ENCODE data around the gene RPS15A. TPM values are rescaled to one million over a fixed set of nuclear protein-coding genes. Genes with fewer than 3 reads are reported as not detected.
"Not testable (repeated sequence)": the region's sequence is repeated elsewhere in the genome, so short reads cannot be mapped to it uniquely, and the experiment has no call there.

The RPS15A gene
- total RNA-seq, 1 donor from 2014 or later = 1,857 TPM

DNA sequence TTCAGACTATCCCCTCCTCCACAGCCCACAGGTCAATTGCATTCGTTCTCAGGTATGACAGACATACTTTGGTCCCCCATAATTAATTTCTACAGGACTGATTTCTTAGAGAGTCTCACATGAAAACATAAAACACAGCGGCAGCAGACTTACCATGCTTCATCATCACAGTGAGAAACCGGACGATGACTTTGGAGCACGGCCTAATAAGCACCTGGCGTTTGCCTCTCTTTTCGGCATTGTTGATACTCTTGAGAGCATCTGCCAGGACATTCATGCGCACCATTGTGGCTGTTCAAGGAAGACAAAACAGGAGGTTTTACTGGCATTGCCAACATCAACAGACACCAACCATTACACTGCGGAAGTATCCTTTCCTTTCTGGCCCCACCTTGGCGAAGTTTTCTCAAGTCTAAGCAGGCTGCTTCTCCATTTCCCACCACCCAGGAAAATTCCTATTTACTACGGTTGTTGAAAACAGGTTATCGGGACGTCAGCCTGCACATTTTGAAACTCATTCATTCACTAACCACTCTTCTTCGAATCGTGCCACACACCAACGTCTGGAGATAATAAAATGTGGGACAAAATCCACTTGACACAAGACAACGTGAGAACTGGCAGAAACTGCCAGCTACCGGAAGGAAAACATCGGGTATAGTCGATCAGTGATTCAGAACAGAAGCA, 1.2 kb downstream of the RPS15A start:
- H3K4me1 Mint-ChIP-seq (ENCODE audit: low read depth) = peaks cover 71% of the 10 kb centered on the region
- no peak for DNase-seq (ENCODE audit: low spot score)
- peaks cover 80% of the 10 kb centered on the region for H3K36me3 Mint-ChIP-seq (ENCODE audit: low read depth)
- peak overlapping the region; percentile 85 for H3K27ac Mint-ChIP-seq
- H3K27me3 Mint-ChIP-seq (ENCODE audit: insufficient read depth) = peaks cover 1% of the 10 kb centered on the region
- peak overlapping the region; percentile 95 for H3K4me3 Mint-ChIP-seq
- no peaks in the 10 kb centered on the region for H3K9me3 Mint-ChIP-seq
- intact Hi-C loops (cut with micrococcal nuclease) = loop anchor here (5.0 kb wide), 1 partner anchor 328 kb away; no protein-coding TSS in a partner anchor

DNA sequence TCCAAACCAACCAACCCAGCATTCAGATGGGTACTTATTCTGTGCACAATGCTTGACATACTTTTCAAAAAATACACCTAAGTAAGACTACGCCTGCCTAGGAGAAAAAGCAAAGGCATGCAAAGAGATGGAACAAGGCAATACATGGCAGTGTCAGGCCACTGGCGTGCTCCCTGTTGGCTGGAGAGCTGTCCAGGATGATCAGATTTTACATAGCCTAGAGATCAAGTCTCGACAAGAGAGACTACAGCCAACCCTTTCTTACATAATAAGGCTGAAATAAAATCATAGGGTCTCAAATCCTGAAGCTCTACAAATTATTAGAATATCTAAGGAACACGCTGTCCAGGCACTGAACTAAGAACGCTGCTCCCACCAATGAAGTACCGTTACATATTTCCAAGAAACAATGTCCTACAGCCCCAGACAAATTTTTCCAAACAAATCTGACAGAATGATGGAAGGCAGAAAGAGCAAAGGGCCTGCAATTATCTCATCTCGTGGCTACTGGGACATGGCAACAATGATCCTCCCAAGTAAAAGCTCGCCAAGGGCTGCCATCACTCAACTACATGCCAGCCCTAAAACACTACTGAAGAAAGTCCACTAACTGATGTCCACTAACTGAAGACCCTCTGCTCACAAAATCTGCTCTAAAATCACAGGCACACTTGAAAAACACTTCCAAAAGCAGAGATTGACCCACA, 5.1 kb downstream of the RPS15A start:
- peak overlapping the region; percentile 58 for H3K4me3 Mint-ChIP-seq
- H3K27me3 Mint-ChIP-seq (ENCODE audit: insufficient read depth) = peaks cover under 1% of the 10 kb centered on the region
- peak overlapping the region; percentile 65 for H3K27ac Mint-ChIP-seq
- peaks cover 59% of the 10 kb centered on the region for H3K4me1 Mint-ChIP-seq (ENCODE audit: low read depth)
- peaks cover 66% of the 10 kb centered on the region for H3K36me3 Mint-ChIP-seq (ENCODE audit: low read depth)
- intact Hi-C loops (cut with micrococcal nuclease) = loop anchor here (5.0 kb wide), 1 partner anchor 332 kb away; no protein-coding TSS in a partner anchor
- DNase-seq (ENCODE audit: low spot score) = no peak
- no peaks in the 10 kb centered on the region for H3K9me3 Mint-ChIP-seq

DNA sequence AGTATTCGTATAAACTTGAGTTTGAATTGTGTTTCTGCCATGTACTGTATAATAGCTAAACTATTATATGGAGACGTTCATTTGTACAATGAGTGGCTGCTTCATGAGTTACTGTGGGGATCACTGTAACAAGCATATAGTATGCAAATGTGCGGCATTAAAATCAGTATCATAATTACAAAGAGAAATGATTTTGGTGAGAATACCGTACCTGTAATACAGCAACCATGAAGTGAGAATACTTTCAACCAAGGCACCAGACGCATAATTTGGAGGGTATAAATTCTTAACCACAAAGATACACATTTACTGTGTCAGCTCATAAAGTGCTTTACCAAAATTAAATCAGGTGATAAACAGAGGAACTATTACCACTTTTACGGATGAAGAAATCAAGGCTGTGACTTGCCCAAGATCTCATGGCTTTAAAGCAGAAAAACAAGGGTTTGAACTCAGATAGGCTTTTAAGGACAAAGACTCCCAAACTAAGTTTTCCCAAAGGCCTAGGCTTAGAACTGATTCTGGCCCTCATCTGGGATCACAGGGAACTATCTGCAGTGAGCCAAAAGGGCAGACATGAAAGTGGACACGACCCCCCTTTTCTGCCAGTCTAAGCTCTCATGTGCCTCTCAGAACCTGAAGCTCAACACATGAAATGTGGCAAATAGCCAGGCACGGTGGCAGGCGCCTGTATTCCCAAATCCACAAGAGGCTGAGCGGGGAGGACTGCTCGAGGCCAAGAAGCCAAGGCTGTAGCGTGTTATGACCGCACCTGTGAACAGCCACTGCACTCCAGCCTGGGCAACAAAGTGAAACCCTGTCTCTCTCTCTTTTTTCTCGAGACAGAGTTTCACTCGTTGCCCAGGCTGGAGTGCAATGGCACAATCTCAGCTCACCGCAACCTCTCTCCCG, 6.4 kb downstream of the RPS15A start:
- H3K27ac Mint-ChIP-seq = peak overlapping the region; percentile 29
- no peak for DNase-seq (ENCODE audit: low spot score)
- no peaks in the 10 kb centered on the region for H3K27me3 Mint-ChIP-seq (ENCODE audit: insufficient read depth)
- intact Hi-C loops (cut with micrococcal nuclease) = loop anchor here (1.0 kb wide), 1 partner anchor 12 kb away; no protein-coding TSS in a partner anchor
- peaks cover 54% of the 10 kb centered on the region for H3K36me3 Mint-ChIP-seq (ENCODE audit: low read depth)
- H3K4me3 Mint-ChIP-seq = no peak overlapping the region
- peaks cover 49% of the 10 kb centered on the region for H3K4me1 Mint-ChIP-seq (ENCODE audit: low read depth)
- no peaks in the 10 kb centered on the region for H3K9me3 Mint-ChIP-seq

DNA sequence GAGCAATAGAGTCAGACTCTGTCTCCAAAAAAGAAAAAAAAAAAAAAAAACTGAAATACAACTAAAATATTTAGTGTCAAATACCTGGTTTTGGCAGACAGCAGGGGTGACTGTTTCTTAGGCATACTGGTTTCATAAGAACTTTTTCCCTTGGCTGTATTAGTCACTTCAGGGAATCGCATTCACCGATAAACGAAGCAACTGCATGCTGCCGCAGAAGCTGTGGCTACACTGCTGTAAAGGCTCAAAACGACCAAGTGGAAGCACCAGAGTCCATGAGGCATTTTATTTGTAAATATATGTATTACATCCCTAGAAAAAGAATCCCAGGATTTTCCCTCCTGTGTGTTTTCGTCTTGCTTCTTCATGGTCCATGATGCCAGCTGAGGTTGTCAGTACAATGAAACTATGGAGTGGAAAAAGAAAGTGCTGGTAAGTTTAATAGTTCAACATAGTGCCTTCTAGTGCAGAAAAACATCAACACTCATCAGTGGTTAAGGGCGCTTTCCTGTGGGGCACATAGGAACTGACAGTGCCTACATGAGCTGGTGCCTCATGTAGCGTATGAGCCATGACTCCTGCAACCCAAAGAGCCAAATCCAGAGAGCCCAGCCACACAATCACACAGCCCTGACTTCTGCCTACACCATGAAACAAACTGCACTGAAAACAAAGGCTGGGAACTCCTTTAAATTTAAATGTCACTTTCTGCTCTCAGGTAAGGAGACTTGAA, 7.3 kb downstream of the RPS15A start:
- Mint-ChIP-seq H3K9me3 (no peaks in the 10 kb centered on the region), H3K4me3 (no peak overlapping the region), H3K27me3 (ENCODE audit: insufficient read depth) (no peaks in the 10 kb centered on the region), H3K4me1 (ENCODE audit: low read depth) (peaks cover 41% of the 10 kb centered on the region), H3K36me3 (ENCODE audit: low read depth) (peaks cover 46% of the 10 kb centered on the region), H3K27ac (no peak overlapping the region)
- intact Hi-C loops (cut with micrococcal nuclease) = loop anchor here (1.0 kb wide), 1 partner anchor 12 kb away; no protein-coding TSS in a partner anchor
- no peak for DNase-seq (ENCODE audit: low spot score)

DNA sequence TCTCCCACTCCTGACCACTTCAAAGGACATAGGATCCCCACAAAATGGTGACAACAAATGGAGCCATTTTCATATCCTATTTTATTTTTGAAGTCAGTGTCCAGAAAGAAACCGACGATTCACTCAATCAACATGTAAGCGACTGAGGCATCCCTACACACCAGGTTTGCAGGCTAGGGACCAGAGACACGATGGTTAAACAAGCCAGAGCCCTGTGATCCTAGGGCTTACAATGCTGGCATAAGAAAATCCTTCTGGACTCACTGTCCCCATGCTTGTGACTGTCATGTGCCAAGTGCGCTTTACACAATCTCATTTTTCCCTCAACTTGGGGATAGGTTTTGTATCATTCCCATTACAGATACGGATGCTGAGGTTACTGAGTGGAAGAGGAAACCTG, 8.9 kb downstream of the RPS15A start:
- H3K27ac Mint-ChIP-seq; H3K4me3 Mint-ChIP-seq; H3K9me3 Mint-ChIP-seq; intact Hi-C loops (cut with micrococcal nuclease); DNase-seq (ENCODE audit: low spot score); H3K27me3 Mint-ChIP-seq (ENCODE audit: insufficient read depth): not testable (repeated sequence)
- peaks cover 29% of the 10 kb centered on the region for H3K4me1 Mint-ChIP-seq (ENCODE audit: low read depth)
- H3K36me3 Mint-ChIP-seq (ENCODE audit: low read depth) = peaks cover 31% of the 10 kb centered on the region

DNA sequence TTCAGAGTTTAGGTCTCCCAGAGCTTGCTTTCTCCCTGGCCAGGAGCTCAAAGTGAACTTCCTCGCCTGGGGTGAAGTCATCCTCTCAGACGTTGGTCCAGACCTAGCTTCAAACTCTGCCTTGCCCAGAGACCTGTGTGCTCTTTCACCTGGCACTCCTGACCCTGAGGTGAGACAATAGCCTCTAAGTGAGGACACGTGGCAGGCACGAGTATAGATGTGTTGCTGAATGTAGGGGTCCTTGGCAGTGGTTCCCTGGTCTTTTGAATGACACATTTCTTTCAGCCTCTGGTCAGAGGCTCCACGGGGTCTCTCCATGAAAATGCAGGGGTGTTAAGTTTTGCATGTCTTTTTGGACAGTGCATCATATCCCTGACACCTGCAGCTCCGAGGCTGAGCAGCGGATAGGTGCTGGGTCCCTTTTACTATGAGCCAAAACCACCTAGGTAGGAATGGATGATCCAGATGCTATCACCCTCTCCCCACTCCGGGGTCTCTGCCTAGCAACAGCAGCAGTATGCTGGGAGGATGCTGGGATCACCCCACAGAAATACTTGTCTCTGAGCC, 9.6 kb downstream of the RPS15A start:
- intact Hi-C loops (cut with micrococcal nuclease); H3K9me3 Mint-ChIP-seq; H3K27ac Mint-ChIP-seq; H3K4me3 Mint-ChIP-seq; H3K27me3 Mint-ChIP-seq (ENCODE audit: insufficient read depth); DNase-seq (ENCODE audit: low spot score): not testable (repeated sequence)
- Mint-ChIP-seq H3K4me1 (ENCODE audit: low read depth) (peaks cover 22% of the 10 kb centered on the region), H3K36me3 (ENCODE audit: low read depth) (peaks cover 25% of the 10 kb centered on the region)

DNA sequence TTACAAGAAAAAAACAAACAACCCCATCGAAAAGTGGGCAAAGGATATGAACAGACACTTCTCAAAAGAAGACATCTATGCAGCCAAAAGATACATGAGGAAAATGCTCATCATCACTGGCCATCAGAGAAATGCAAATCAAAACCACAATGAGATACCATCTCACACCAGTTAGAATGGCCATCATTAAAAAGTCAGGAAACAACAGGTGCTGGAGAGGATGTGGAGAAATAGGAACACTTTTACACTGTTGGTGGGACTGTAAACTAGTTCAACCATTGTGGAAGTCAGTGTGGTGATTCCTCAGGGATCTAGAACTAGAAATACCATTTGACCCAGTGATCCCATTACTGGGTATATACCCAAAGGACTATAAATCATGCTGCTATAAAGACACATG, 12.5 kb downstream of the RPS15A start:
- H3K36me3 Mint-ChIP-seq (ENCODE audit: low read depth); H3K9me3 Mint-ChIP-seq; DNase-seq (ENCODE audit: low spot score); H3K4me1 Mint-ChIP-seq (ENCODE audit: low read depth); H3K27ac Mint-ChIP-seq; H3K4me3 Mint-ChIP-seq; H3K27me3 Mint-ChIP-seq (ENCODE audit: insufficient read depth); intact Hi-C loops (cut with micrococcal nuclease): not testable (repeated sequence)

DNA sequence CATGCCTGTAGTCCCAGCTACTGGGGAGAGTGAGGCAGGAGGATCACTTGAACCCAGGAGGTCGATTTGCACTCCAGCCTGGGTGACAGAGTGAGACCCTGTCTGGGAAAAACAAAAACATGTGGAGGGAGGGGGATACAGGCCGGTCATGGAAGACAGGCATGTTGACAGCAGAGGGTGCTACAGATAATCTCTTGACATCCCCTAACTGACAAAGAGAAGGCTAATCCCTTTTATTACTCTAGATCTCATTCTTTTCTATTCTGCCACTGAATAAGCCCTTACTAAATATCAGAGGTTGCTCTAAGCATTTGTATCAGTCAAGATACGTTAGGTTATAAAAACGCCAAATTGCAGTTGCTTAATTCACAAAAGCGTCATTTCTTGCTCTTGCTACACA, 13.8 kb downstream of the RPS15A start:
- H3K27me3 Mint-ChIP-seq (ENCODE audit: insufficient read depth); H3K9me3 Mint-ChIP-seq; H3K27ac Mint-ChIP-seq; intact Hi-C loops (cut with micrococcal nuclease); H3K4me3 Mint-ChIP-seq; H3K4me1 Mint-ChIP-seq (ENCODE audit: low read depth); H3K36me3 Mint-ChIP-seq (ENCODE audit: low read depth); DNase-seq (ENCODE audit: low spot score): not testable (repeated sequence)

DNA sequence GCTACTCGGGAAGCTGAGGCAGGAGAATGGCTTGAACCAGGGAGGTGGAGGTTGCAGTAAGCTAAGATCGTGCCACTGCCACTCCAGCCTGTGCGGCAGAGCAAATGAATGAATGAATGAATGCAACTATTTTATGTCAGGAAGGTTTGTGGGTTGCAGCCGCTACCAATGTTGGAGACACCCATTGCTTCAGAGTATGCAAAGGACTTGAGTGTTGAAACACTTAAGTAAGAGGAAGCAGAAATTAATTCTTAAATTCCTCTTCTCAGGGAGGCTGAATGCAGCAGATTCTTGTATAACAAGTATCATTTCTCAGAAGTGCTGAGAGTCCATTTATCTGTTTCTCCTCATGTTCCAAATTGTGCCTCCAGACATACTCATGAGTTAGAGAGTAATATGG, 15.5 kb downstream of the RPS15A start:
- intact Hi-C loops (cut with micrococcal nuclease) = loop anchor here (5.0 kb wide), 1 partner anchor 1427 kb away; no protein-coding TSS in a partner anchor
- H3K27me3 Mint-ChIP-seq (ENCODE audit: insufficient read depth); H3K4me3 Mint-ChIP-seq; DNase-seq (ENCODE audit: low spot score); H3K36me3 Mint-ChIP-seq (ENCODE audit: low read depth); H3K4me1 Mint-ChIP-seq (ENCODE audit: low read depth); H3K9me3 Mint-ChIP-seq; H3K27ac Mint-ChIP-seq: not testable (repeated sequence)

DNA sequence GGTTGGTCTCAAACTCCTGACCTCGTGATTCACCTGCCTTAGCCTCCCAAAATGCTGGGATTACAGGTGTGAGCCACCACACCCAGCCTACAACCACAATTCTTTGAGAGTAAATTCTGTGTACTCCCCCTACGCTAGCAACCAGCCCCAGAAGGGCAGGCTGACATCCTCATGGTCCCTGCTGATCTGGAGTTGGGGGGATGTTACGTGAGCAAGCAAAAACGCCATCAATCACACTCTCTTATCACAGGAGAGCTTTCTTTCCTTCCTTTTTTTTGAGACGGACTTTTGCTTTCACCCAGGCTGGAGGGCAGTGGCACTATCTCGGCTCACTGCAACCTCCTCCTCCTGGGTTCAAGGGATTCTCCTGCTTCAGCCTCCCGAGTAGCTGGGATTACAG, 18.0 kb downstream of the RPS15A start:
- DNase-seq (ENCODE audit: low spot score); H3K4me3 Mint-ChIP-seq; H3K36me3 Mint-ChIP-seq (ENCODE audit: low read depth); H3K27ac Mint-ChIP-seq; H3K27me3 Mint-ChIP-seq (ENCODE audit: insufficient read depth); H3K9me3 Mint-ChIP-seq: not testable (repeated sequence)
- H3K4me1 Mint-ChIP-seq (ENCODE audit: low read depth) = peaks cover 17% of the 10 kb centered on the region
- intact Hi-C loops (cut with micrococcal nuclease) = loop anchor here (5.0 kb wide), 1 partner anchor 1425 kb away; no protein-coding TSS in a partner anchor

DNA sequence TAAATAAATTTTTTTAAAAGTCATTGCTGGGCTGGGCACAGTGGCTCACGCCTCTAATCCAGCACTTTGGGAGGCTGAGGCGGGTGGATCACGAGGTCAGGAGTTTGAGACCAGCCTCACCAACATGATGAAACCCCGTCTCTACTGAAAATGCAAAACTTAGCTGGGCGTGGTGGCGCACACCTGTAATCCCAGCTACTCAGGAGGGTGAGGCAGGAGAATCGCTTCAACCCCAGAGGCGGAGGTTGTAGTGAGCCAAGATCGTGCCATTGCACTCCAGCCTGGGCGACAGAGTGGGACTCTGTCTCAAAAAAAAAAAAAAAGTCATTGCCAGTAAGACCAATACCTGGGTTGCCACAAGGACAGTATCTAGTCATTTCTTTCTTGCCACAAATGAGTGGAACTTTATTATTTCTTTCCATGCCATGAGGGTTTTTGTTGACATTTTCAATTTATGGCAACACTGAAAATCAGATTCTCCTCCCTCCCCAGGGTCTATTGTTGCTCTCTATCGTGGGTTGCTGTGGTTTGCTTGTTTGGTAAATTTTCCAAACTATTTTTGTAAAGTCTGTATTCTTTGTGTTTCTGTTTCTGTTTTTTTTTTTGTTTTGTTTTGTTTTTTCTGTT, 19.7 kb downstream of the RPS15A start:
- not testable (repeated sequence) for DNase-seq (ENCODE audit: low spot score); H3K27me3 Mint-ChIP-seq (ENCODE audit: insufficient read depth); H3K36me3 Mint-ChIP-seq (ENCODE audit: low read depth); H3K9me3 Mint-ChIP-seq
- Mint-ChIP-seq H3K27ac (peak overlapping the region; percentile 92), H3K4me1 (ENCODE audit: low read depth) (peaks cover 21% of the 10 kb centered on the region), H3K4me3 (peak overlapping the region; percentile 13)
- intact Hi-C loops (cut with micrococcal nuclease) = loop anchor here (5.0 kb wide), 1 partner anchor 1423 kb away; no protein-coding TSS in a partner anchor
